GM21737 (cell line): ENCODE measurements around the gene VAV2.

Source experiments
- ATAC-seq: cut with Tn5 transposase; IDR thresholded peaks from one replicate; pipeline ENCODE4 v1.9.1; 2021; ENCODE audit warnings: mild to moderate bottlenecking, moderate library complexity; ENCODE audit not compliant: unreplicated experiment

Gene VAV2

DNA sequence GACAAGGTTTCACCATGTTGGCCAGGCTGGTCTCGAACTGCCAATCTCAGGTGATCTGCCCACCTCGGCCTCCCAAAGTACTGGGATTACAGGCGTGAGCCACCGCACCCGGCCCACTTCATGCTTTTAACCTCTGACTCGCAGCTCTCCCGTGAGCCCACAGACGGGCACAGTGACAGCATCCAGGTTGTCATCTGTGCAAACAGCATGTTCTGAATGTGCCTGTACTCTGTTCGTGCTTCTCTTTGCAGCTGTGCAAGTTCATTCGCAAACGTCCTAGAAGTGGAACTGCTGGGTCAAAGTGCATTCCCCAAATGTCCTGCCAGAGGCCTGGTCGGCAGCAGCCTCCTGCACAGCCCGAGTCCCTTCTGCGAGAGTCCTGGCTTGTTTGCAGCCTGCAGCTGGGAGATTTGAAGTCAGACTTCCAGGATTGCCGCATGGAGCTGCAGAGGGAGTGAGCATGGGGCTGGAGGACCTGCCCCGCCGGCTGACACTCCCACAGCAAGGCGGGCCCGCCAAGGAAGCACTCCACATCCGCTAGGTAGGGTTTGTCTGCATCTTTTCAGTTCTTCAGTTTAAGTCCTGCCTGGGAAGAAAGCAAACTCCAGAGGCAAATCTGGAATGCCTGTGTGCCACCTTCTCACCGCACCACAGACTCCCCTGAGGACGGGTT is 36.6 kb upstream of the VAV2 start:
- ATAC-seq: no peak

DNA sequence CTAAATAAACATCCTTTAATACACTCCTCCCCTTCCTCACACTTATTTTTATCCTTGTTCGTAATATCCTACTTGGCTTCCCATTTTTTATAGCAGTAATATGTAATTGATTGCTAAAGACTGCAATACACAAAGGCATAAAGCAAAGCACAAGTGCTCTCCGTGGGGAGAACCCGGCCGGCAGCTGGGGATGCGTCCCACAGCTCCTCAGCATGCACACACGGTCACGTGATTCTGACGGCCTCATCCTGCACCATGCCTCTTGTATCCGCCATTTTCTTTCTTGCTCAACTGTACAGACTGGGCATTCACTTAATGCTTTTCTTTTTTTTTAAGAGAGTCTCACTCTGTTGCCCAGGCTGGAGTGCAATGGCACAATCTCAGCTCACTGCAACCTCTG is 36.0 kb upstream of the VAV2 start:
- no peak for ATAC-seq

DNA sequence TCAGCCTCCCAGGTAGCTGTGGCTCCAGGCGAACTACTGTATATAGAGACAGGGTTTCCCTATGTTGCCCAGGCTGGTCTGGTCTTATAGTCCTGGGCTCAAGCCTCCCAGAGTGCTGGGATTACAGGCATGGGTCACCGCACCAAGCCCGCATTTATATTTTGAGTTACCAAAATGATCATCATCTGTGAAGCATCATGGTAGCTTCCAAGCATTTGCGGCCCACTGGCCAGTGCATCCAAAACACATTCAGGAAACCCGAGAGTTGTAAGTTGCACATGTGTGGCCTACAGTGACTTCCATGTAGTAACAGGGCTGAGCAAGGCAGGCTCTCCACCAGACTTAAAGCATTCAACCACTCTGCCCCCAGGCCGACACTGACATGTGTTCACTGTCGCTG is 35.4 kb upstream of the VAV2 start:
- no peak for ATAC-seq

DNA sequence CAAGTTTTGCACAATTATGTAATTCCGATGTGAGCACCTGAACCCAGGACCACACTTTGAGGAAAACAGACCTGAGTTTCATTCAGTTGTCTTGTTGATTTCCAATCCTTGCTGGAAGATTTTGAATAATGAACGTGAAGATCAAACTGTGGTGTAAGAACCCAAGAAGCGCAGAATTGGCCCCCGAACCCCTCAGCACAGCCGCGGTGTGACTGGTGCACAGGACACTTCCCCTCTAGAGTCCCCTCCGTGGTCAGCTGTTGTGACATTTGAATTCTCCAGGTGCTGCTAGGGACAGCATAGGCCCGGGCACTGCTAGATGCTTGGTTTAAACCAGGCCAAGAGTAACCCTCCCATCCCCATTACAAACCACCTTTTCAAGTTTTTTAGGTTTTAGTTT is 34.9 kb upstream of the VAV2 start:
- no peak for ATAC-seq

DNA sequence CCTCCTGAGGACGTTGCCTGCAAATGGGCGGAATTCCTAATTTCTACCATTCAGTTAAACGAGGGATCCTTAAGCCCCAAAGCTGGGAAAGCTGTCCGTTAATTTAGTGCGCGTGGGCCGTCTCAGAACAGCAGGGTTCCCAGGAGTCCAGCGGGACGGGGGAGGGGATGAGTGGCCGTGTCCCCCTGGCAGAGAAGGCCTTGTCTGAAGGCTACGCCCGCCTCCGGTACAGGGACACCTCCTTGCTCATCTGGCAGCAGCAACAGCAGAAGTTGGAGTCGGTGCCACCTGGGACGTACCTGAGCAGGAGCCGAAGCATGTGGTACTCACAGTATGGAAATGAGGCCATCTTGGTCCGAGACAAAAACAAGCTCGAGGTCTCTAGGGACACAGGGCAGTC is 34.5 kb upstream of the VAV2 start:
- no peak for ATAC-seq

DNA sequence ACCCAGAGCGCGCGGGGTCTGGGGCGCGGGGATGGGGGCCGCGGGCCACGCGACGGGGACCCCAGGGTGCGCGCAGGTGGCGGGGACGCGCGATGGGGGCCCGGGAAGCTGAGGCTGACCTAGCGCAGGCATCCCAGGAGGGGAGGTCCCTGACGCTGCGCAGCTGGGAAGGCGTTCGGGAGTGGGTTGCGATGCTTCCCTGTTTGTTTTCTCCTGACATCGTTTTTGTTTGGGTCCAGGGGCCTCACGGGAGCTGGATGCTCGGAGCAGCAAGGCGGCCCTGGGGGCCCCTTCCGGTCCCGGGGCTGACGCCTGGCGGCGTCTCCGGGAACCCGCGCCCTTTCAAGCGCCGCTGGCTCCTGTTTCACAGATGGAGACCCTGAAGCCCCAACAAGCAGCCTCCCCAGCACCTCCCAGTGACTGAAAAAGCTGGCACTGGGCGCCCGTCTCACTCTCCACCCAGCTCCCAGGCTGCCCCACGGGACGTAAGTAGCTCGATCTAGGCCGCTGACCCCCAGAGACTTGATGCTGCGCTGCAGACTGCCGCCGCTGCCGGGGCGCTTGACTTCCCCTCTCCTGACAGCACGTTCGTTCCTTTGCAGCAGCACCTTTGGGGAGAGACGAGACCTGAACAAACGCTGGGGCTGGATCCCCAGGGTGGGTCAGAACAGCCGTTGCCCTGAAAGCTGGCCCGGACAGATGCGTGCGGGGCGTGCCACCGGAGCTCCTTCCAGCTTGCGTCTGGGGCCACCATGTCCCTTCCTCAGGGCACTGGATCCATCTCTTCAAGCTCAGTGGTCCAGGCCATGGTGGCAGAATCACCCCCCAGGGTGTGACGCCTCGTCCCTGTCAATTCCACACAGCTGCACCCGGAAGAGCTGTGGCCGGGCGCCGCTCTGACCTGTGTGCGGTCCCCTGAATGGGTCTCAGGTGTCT is 33.8 kb upstream of the VAV2 start:
- peak; percentile 39 for ATAC-seq

DNA sequence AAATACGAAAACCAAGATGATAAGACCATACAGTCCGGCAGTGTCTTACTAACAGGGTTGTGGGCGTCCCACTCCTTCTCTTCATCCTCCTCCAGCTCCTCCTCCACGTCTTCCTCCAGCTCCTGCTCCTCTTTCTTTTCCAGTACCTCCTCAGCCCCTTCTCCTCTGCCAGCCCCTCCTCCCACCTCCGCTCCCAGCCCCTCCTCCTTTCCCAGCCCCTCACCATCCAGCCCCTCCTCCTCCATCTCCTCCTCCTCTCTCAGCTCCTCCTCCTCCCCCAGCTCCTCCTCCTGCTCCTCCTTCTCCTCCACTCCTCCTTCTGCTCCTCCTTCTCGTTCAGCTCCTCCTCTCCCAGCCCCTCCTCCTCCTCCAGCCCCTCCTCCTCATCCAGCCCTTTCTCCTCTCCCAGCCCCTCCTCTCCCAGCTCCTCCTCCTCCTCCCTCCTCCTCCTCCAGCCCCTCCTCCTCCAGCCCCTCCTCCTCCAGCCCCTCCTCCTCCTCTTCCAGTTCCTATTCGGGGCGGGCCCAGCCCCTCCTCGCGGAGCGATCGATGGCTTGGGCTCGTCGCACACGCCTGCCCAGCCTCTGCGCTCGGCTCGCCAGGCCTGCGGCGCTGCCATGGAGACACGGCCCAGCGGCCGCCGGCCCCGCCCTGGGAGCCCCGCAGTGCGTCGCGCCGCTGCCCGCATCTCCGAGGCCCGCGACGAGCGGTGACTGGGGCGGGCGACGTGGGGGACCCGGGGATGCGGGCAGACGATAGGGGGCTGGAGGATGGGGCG is 32.9 kb upstream of the VAV2 start, which contains the start of gene BRD3OS:
Gene BRD3OS, plus strand, starts transcription at position 654 of the 778 bp plus-strand sequence. CDS start 1,267 bp downstream, outside the sequence.
- peak; percentile 87 for ATAC-seq

DNA sequence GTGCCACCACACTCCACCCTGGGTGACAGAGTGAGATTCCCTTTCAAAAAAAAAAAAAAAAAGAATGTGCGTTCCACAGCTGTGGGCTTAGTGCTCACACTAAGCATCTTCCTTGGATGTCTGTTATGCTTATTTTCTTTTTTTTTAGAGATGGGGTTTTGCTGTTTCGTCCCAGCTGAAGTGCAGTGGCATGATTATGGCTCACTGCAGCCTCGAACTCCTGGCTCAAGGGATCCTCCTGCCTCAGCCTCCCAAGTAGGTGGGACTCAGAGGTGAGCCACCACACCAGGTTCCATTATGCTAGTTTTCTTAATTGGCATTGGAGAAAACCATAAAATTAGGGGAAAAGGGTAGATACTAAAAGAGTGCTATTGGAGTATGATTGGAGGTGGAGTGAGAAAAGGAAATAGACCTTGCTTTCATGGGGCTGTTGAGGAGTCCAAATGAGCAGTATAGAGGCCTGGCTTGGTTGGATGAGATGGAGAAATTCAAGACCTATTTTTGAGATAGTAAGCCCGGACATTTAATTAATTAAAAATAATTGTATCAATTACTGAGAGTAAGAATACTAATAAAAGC is 32.2 kb upstream of the VAV2 start:
- ATAC-seq: no peak

DNA sequence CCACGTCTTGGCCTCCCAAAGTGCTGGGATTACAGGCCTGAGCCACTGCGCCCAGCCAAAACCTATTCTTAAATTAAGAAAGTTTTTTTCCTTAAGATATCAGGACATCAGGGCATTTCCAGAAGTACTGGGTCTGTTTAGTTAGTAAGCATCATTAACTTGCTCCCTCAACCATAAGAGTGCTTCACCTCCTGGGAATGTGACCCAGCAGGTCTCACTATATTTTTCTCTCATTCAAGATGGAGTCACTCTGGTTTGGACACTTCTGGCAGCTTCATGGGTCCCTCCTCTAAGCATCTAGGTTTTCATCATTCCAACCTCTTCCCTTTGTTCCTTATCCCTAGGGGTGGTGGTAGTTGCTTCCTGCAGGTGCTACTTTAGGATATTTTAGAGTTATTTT is 22.8 kb upstream of the VAV2 start:
- ATAC-seq: no peak

DNA sequence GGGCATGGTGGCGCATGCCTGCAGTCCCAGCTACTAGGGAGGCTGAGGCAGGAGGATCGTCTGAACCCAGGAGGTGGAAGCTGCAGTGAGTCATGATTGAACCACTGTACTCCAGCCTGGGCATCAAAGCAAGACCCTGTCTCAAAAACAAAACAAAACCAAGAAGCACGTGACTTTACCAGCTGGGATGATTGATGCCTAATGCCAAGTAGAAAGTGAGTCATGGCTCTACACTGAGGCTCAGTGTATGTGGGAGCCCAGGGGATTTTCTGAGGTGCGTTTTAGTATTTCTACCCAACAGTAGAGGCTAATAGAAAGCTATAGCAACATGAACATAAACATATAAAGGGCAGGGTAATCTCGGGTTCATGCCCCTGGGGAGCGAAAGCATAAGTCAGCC is 19.3 kb upstream of the VAV2 start:
- no peak for ATAC-seq

DNA sequence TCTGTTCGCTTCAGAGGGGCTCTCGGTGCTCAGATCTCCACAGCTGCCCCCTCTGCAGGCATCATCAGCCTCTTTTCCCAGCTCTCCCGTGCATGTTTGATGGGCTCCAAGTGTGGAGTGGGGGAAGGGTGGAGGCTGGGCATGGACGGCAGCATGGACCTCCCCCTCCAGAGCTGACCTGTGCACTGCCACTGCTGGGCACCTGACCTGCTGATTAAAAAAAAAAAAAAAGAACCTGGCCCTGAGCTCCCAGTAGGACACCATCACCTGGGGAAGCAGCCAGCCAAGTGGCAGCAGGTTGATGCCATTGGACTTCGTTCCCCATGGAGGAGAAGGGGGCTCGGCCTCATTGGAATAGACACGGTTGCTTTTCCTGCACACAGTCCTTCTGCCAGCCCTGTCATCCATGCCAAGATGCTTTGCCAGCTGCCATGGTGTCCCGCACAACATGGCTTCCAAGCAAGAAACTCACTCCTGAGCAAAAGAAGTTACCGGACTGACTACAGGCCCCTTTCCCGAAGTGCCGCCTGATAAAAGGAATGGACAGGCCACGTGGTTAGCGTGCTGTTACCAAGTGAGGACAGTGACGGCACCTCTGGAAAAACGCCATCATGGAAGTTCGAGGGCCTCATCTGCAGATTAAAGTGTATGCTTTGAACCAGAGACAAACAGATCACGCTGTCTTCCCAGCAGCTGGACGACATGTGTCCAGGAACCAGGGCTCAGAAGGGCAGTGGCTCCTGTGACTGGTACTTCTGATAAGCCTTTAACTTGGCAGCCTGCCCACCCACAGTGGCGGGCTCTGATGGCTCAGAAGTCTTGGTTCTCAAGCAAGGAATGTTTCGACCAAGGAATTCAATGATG is 18.4 kb upstream of the VAV2 start:
- ATAC-seq: no peak

DNA sequence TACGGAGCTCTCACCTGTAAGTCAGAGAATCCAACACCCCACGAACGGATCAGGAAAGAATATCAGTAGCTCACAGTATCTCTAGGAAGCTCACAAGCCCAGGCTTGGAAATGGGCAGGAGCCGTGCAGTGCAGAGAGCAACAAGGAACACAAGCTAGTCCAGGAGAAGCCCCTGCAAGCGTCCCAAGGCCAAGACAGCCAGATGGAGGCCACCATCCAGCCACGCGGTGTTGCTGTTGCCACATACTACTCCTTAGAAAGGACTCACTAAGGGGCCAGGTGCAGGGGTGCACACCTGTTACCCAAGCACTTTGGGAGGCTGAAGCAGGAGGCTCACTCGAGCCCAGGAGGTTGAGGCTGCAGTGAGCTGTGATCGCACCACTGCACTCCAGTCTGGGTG is 15.4 kb upstream of the VAV2 start:
- ATAC-seq: no peak

DNA sequence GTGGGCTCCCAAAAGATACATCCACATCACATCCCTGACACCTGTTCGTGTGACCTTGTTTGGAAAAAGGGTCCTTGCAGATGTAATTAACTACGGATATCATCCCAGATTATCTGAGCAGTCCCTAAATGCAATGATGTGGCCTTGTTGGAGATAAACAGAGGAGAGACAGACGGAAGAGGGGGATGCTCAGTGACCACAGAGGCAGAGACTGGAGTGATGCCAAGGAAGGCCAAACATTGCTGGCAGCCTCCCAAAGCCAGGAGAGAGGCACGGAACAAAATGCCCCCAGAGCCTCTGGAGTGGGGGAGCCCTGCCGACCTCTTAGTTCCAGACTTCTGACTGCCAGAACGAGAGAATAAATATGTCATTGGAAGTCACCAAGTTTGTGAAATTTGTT is 15.0 kb upstream of the VAV2 start:
- ATAC-seq: no peak

DNA sequence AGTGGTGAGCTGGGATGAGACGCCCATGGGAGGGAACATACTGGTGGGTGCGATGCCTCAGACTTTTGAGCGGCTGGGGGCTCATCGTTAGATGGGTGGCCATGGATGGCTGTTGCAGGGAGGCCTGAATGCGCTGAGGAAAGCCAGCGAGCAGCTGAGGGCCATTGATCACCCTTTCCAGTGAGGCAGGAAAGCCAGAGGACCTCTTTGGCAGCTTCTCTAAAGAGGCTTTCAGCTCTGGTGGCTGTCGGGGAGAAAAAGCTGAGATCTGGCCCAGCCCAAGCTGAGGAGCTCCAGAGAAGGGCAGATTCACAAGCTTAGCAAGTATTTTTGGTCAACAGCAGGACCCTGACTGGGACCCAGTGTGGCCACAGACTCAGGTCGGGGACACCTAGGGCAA is 13.3 kb upstream of the VAV2 start:
- ATAC-seq: no peak

DNA sequence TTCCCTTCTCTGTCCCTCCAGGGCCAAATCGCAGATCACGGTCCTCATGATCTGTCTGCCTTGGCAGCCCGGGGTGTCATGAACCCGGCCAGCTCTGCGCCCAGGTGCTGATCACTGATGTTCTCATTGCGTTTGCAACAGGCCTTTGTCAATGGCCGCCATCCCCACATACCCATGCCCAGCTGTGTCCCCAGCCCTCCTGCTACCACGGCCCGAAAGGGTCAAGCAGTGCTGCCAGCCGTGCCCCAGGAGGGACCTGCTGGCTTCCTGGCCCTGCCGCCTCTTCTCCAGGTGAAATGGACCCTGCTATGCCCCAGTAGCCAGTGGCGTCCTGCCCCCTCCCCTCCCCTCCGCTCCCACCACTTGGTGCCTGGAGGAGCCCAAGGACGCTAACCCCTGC is 12.8 kb upstream of the VAV2 start:
- ATAC-seq: no peak

DNA sequence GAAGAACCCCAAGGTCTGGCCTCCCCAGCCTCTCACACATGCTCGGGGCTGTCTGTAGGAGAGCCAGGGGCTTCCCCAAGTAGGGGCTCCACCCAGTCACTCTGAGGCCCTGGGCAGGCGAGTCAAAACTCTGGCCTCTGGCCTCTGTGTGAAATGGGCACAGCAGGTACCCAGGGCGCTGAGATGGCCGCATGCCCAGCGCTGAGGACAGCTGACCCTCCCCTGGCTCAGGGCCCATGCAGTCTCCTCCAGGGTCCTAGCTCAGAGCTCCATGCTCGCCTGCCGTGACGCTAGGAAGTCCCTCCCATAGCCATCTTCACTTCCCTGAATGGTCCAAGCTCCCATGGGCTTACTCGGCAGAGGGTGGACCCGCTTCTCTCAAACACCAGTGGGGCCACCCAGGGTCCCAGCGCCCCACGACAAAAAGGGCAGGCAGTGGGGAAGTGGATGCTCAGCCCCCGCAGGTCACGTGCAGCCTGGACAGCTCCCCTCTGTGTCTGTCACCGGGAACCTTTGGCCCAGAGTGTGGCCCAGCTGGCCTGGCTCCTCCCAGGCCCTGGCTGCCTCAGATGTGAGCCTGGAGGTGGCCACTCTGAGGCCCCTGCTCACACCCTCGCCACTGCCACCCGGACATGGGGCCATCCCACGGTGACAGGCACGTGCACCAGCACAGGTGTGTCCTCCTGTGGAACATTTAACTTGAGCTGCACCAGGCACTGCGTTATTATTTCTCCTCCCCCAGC is 12.2 kb upstream of the VAV2 start:
- no peak for ATAC-seq

DNA sequence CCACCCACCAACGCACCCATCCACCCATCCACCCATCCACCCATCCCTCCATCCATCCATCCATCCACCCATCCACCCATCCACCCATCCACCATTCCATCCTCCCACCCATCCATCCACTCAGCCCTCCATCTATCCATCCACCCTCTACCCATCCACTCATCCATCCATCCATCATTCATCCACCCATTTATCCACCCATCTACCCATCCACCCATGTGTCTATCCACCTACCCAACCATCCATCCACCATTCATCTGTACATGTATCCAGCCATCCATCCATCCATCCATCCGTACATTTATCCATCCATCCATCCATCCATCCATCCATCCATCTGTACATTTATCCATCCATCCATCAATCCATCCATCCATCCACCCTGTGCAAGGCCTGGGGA is 11.1 kb upstream of the VAV2 start:
- no peak for ATAC-seq

DNA sequence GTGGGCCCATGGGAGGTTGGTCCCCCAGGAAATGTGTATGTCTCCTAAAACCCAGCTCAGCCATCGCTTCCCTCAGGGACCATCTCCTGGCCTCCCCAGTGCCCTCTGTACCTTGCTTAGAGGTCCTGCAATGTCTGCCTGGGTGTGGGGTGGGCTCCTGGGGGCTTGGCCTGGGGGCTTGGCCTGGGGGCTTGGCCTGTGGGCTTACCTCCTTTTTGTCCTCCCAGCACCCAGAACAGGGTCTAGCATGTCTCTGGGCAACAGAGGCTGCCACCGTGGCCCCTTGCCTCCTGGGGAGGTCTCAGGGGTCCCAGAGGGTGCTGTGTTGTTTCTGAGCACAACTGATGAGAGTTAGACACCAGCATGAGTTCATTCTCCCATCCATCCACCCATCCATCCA is 10.7 kb upstream of the VAV2 start:
- no peak for ATAC-seq

DNA sequence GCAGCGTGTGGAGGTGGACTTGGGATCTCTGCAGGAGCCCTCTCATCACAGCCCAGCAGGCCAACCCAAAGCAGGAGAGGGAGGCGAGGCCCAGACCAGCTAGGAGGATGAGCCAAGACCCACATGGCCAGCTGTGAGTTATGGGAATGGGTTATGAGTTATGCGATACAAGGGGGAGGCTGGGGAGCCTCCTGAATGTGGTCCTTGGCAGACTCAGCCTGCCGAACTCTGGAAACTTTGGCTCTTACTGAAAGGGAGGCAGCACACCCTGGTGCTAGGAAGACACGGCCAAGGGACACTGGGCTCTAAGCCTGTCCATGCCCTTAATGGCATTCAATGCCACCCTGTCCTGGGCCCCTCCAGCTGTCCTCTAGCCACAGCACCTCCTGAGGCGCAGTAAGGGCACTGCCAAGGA is 7.7 kb upstream of the VAV2 start:
- no peak for ATAC-seq
